Adipocyte (in vitro differentiated cells): Measurements from ENCODE around the gene LSAMP.
A peak's percentile ranks its signal among the peaks of the same experiment; 100 is the strongest.

ENCODE experiments used
- DNase-seq: peaks from one replicate; pipeline ENCODE4 v3.0.0-alpha.2; 2015; ENCODE audit warnings: low read depth
- H3K27me3 ChIP-seq: replicated peaks from 2 replicates; pipeline ENCODE4 v1.7.0; 2013; ENCODE audit warnings: mild to moderate bottlenecking, low read length, moderate library complexity; ENCODE audit not compliant: control insufficient read depth, insufficient read depth
- H3K36me3 ChIP-seq: 2 replicates; pipeline ENCODE4 v1.7.0; 2013; ENCODE audit warnings: low read length, mild to moderate bottlenecking, moderate library complexity; ENCODE audit not compliant: control insufficient read depth, insufficient read depth, severe bottlenecking
- H3K4me1 ChIP-seq: 2 replicates; pipeline ENCODE4 v1.7.0; 2013; ENCODE audit warnings: mild to moderate bottlenecking, low read length, moderate library complexity; ENCODE audit not compliant: control insufficient read depth, insufficient read depth
- H3K4me3 ChIP-seq: 2 replicates; pipeline ENCODE4 v1.7.0; 2013; ENCODE audit warnings: mild to moderate bottlenecking, low read length, moderate library complexity
- H3K9ac ChIP-seq: 2 replicates; pipeline ENCODE4 v1.7.0; 2013; ENCODE audit warnings: mild to moderate bottlenecking, low read length, moderate library complexity
- H3K9me3 ChIP-seq: 2 replicates; pipeline ENCODE4 v1.7.0; 2013; ENCODE audit warnings: mild to moderate bottlenecking, low read length, moderate library complexity; ENCODE audit not compliant: control insufficient read depth

The LSAMP gene

GRCh38 chr3:116445311-116445841 lies at the start of gene LSAMP:
Gene LSAMP, minus strand, starts transcription at chr3:116445487.
- peak; percentile 52 for DNase-seq
- Histone ChIP-seq H3K4me1 (peaks cover 21% of the 10 kb centered on the region), H3K9ac (peak within 1 kb of the TSS; percentile 73), H3K36me3 (no peaks in the 10 kb centered on the region), H3K27me3 (no peaks in the 10 kb centered on the region), H3K9me3 (no peaks in the 10 kb centered on the region), H3K4me3 (peak within 1 kb of the TSS; percentile 79)

- no peaks in the 10 kb centered on the region for H3K36me3 ChIP-seq
- no peaks in the 10 kb centered on the region for H3K4me1 ChIP-seq
- no peak overlapping the region for H3K4me3 ChIP-seq
- H3K9me3 ChIP-seq, result peaks cover 3% of the 10 kb centered on the region
- no peaks in the 10 kb centered on the region for H3K27me3 ChIP-seq
- H3K9ac ChIP-seq, result no peak overlapping the region
- DNase-seq, result no peak
Observed at GRCh38 chr3:116492379-116492778, 47.1 kb upstream of the LSAMP start.

- H3K4me3 ChIP-seq, result no peak overlapping the region
- no peak overlapping the region for H3K9ac ChIP-seq
- H3K36me3 ChIP-seq, result no peaks in the 10 kb centered on the region
- H3K9me3 ChIP-seq, result no peaks in the 10 kb centered on the region
- H3K27me3 ChIP-seq, result no peaks in the 10 kb centered on the region
- H3K4me1 ChIP-seq, result no peaks in the 10 kb centered on the region
- DNase-seq, result no peak
Observed at GRCh38 chr3:116483135-116483534, 37.8 kb upstream of the LSAMP start.

- Histone ChIP-seq H3K4me3 (no peak overlapping the region), H3K9me3 (no peaks in the 10 kb centered on the region), H3K36me3 (no peaks in the 10 kb centered on the region), H3K27me3 (no peaks in the 10 kb centered on the region), H3K4me1 (no peaks in the 10 kb centered on the region), H3K9ac (no peak overlapping the region)
- DNase-seq, result no peak
Observed at GRCh38 chr3:116476691-116477090, 31.4 kb upstream of the LSAMP start.

- DNase-seq, result no peak
- Histone ChIP-seq H3K9me3 (no peaks in the 10 kb centered on the region), H3K36me3 (no peaks in the 10 kb centered on the region), H3K27me3 (no peaks in the 10 kb centered on the region), H3K4me1 (no peaks in the 10 kb centered on the region), H3K9ac (no peak overlapping the region), H3K4me3 (no peak overlapping the region)
Observed at GRCh38 chr3:116474801-116475200, 29.5 kb upstream of the LSAMP start.

GRCh38 chr3:116474032-116474780 lies 28.9 kb upstream of the LSAMP start:
- Histone ChIP-seq H3K4me1 (no peaks in the 10 kb centered on the region), H3K27me3 (no peaks in the 10 kb centered on the region), H3K9ac (no peak overlapping the region), H3K4me3 (no peak overlapping the region), H3K9me3 (no peaks in the 10 kb centered on the region), H3K36me3 (no peaks in the 10 kb centered on the region)
- no peak for DNase-seq

- Histone ChIP-seq H3K9ac (no peak overlapping the region), H3K36me3 (no peaks in the 10 kb centered on the region), H3K4me1 (no peaks in the 10 kb centered on the region), H3K27me3 (no peaks in the 10 kb centered on the region), H3K9me3 (no peaks in the 10 kb centered on the region), H3K4me3 (no peak overlapping the region)
- DNase-seq, result no peak
Observed at GRCh38 chr3:116473602-116474001, 28.3 kb upstream of the LSAMP start.

GRCh38 chr3:116470605-116471197 lies 25.4 kb upstream of the LSAMP start:
- Histone ChIP-seq H3K4me3 (no peak overlapping the region), H3K27me3 (no peaks in the 10 kb centered on the region), H3K9me3 (no peaks in the 10 kb centered on the region), H3K36me3 (no peaks in the 10 kb centered on the region), H3K4me1 (no peaks in the 10 kb centered on the region), H3K9ac (no peak overlapping the region)
- no peak for DNase-seq

GRCh38 chr3:116469546-116469945 lies 24.3 kb upstream of the LSAMP start:
- Histone ChIP-seq H3K4me1 (no peaks in the 10 kb centered on the region), H3K27me3 (no peaks in the 10 kb centered on the region), H3K4me3 (no peak overlapping the region), H3K9me3 (no peaks in the 10 kb centered on the region), H3K9ac (no peak overlapping the region), H3K36me3 (no peaks in the 10 kb centered on the region)
- no peak for DNase-seq

GRCh38 chr3:116464276-116464798 lies 19.1 kb upstream of the LSAMP start:
- no peaks in the 10 kb centered on the region for H3K27me3 ChIP-seq
- H3K36me3 ChIP-seq, result no peaks in the 10 kb centered on the region
- no peak for DNase-seq
- no peak overlapping the region for H3K4me3 ChIP-seq
- no peaks in the 10 kb centered on the region for H3K4me1 ChIP-seq
- H3K9ac ChIP-seq, result no peak overlapping the region
- H3K9me3 ChIP-seq, result no peaks in the 10 kb centered on the region

GRCh38 chr3:116453666-116454346 lies 8.5 kb upstream of the LSAMP start:
- Histone ChIP-seq H3K9ac (no peak overlapping the region), H3K9me3 (no peaks in the 10 kb centered on the region), H3K36me3 (no peaks in the 10 kb centered on the region), H3K4me1 (no peaks in the 10 kb centered on the region), H3K27me3 (no peaks in the 10 kb centered on the region), H3K4me3 (no peak overlapping the region)
- DNase-seq, result peak; percentile 46
